HG02870 (cell line): ENCODE measurements around the gene ZNF827.
A peak's percentile ranks its signal among the peaks of the same experiment; 100 is the strongest.
"Not testable (repeated sequence)": the region's sequence is repeated elsewhere in the genome, so short reads cannot be mapped to it uniquely, and the experiment has no call there.

Source experiments
- ATAC-seq: cut with Tn5 transposase; IDR thresholded peaks from one replicate; pipeline ENCODE4 v1.9.1; 2021; ENCODE audit warnings: mild to moderate bottlenecking, moderate library complexity; ENCODE audit not compliant: unreplicated experiment

Gene ZNF827

DNA sequence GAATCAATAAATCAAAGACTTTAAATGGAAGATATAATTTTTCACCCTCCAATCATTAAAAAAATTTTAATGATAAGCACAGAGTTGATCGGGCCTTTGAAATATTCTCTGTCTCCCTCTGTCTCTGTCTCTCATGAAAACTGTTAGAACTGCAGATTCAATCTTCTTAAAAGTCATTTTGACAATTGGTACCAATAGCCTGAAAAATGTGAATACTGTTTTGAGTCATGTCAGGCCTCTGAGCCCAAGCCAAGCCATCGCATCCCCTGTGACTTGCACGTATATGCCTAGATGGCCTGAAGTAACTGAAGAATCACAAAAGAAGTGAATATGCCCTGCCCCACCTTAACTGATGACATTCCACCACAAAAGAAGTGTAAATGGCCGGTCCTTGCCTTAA lies 106.2 kb downstream of the ZNF827 start:
- not testable (repeated sequence) for ATAC-seq

DNA sequence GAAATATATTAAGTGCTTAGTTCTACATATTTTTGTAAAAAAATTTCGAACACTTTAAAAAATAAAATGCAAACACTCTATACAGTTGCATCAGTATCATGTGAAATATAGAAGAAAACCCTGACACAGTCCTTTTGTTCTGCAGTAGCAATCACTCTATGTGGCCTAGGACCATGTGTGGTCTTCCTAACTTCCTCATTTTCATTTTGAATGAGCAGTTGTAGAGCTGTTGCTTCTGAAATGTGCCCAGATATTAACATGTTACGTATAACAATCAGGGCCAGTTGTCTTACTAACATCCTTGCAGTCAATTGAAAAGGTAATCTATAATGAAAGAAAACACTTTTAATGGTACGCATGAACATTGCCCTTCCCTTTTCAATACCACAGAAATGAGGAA lies 107.9 kb downstream of the ZNF827 start:
- peak; percentile 35 for ATAC-seq

DNA sequence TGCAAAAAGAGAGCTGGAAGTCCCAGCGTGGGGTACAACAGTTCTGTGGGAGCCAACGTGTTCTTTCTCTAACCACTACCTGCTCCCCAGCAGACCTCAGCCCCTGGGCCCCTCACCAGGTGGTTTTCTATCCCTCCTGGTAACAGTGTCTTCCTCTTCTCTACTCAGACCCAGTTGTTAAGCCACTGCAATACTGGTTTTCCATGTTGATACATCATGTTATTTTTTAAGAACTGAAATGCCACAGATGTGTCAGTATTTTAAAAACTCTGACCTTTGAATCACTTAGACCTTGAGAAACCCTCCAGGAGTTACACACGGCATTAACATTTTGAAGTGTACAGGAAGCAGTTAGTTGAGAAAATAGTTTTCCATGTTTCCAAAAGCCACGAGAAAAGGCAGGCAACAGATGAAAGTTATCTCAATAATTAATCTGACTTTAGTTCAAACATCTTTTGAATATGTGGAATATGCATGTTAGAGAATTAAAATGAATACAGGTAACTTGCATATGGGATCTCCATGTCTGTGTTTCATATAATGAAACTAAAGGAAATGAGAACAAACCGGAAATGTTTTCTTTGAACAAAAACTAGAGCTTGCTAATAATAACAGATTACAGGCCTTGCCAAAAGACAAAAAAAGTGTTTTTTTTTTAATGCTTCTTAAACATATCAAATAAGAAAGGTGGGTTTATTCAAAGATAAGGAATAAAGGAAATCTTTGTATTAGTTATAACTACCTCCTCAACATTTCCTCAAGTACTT lies 108.8 kb downstream of the ZNF827 start:
- peak; percentile 74 for ATAC-seq

DNA sequence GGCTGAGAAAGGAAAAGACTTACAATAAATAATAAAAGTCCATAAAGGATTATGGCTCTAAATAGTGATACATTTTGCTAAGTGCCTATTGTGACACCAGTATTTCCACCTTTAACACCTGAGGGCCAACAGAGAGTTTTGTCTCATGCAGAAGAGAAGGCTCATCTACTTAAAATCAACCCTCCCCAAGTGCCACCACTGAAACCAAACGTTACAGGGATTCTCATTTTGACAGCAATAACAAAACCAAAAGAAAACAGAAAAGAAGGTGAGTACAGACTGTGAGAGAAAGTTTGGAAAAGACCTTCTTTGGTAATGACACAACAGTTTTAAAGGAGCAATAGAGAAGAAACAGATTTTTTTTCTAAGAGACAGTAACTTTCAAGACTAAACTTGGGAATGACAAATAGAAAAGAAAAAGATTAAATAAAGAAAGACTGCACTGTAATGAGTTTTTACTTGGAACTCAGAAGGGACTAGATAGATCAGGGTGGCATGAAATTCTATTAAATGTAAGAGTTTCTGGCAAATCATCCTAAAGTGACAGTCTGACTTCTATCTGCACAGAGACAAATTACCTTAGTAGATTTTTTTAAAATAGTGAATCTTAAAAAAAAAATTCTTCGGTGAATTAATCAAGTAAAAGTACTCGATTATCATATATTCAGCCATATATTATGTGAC lies 109.7 kb downstream of the ZNF827 start:
- ATAC-seq: peak; percentile 56

DNA sequence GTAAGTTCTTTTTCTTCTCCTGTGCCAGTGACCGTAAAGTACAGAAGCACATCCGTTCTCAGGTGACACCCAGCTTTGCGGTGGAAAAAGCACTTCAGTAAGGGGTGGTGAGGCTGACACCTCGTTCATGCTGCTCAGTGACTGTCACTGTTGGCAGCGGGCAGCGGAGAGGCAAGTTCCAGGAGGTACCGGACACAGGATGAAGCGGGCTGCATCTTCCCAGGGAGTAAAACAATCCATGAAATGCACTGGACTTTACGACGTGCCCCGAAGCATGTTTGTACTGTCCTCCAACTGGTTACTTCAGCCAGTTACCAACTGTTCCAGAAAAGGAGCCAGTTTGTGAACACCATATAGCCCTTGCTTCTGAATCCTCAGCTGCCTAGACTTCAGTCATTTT lies 110.7 kb downstream of the ZNF827 start:
- no peak for ATAC-seq

DNA sequence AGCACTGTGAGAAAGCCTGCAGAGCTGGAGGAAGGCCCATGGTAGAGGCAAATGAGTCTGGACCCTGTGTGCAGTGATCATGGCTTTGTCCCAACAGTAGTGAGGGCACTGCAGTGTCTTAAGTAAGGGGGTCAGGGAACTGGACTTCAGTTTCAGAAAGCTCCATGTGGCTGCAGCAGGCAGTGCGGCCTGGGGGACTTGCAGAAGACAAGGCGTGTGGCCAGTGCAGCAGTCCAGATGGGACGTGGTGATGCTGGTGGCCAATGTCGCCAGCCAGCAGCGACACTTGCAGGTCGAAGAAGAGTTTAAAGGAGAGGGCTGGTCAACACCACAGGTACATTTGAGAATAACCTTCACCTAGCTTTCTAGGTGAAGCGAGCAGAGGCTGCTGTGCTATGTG lies 113.4 kb downstream of the ZNF827 start:
- no peak for ATAC-seq

DNA sequence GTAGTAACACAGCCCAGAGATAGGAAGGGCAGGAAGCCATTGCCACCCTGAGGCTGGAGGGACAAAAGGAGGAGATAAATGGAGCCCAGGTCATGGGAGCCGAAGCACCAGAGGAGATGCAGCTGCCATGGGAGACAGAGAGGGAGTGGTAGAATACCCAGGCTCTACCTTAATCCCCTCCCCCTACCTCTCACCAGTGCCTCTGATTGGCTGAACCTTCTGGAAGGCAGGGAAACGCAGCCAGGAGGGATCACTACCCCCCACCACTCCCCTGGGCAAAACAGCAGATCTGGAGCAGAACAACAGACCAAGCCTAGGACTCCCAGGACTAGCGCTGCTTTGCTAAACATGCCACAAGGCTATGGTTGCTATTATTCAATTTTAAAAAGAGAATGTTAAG lies 114.2 kb downstream of the ZNF827 start:
- ATAC-seq: no peak

DNA sequence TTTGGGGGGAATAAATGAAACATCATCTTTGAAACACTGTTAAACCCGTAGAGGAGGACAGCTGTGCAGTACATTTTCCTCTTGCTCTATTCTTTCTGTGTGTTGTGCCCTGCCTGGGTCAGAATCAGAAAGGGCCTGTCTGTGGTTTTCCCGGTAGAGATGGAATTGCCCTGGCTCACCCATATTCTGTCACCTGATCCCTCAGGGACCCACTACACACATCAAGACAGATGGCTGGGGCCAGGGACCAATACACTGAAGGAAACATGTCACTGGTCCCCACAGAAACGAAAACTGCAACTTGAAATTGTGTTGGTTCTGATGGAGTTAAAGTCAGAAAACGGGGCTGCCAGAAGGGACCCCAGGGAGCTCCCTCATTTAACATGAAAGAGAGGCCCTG lies 114.9 kb downstream of the ZNF827 start:
- ATAC-seq: peak; percentile 31

DNA sequence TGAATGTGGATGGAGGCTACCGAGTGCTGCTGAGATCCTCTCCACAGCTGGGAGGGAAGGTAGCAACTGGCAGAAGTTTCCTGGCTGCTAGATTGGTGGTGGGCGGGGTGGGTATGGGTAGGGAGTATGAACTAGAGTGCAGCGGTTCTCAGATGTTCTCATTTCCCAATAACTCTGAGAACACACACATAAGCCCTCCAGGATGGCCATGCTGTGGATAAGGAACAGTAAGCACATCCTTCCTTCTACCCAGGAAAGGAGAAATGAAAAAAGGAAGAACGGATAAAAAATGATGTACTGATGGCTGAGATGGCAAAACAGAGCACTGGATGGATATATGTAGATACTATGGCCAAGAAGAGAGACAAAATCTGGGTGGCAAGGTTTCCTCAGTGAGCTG lies 116.0 kb downstream of the ZNF827 start:
- no peak for ATAC-seq

DNA sequence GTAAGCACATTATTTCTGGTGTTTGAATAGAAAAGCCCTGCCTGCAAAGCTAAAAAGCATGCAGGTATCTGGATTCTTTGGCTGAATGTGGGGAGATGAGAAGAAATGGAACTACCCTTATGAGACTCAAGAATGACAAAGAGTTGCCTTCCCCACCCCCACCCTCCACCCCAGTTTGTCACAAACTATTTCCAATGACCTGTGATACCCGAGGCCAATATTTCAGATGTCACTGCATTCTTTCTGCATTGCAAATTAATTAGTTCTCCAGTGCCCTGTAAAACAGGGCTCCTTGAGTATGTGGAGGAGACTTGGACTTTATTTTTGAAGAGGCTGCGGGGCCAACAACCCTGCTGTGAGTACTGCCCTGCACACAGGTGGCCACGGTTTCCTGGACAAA lies 116.4 kb downstream of the ZNF827 start:
- ATAC-seq: no peak

DNA sequence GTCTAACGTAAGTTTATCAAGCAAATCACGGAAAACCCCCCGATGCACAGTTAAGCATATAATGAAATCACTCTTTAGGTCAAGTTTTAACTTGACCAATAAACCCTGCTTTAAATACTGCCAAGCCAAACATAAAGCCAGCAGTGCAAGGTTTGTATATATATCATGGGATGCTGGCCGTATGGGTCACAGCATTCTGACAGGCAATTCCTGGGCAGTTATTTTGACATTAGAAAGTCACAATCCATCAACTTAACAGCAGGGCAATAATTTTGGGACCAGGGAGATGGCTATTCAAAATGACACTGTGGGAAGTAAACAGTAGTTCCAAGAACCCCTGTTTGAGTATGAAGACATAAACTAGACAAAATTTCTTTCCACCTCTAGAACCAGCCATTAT lies 116.9 kb downstream of the ZNF827 start:
- ATAC-seq: no peak

DNA sequence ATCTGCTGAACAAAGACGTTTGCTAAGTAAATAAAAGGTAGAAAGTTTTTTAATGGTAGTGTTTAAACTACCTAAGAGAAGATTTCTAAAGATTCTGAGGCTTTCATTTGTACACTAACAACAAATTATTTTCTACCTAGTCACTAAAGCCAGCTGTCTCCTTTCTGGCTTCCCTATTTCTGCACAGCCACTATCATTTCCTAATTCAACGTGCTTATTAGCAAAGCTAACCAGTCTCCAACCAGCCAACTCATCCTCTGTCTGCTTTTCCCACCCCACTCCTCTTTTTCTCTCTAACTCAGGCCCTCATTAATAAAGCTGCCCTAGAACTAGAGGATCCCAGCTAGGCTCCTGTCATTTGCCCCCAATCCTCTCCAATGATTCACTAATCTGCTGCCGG lies 118.2 kb downstream of the ZNF827 start:
- ATAC-seq: no peak

DNA sequence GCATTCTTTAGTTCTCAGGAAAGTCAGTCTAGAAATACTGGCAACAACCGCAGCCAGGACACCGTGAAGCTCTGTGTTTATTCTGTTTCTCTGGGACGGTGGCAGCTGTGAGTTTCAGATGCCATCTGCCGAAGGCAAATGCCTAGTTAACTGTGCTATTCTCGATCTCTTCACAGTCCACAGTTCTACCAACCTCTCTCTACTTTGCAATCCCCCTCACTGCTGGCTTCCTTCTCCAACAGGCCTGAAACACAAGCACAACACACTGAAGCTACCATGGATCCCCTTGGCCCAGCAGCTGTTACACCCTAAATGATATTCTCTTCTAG lies 118.8 kb downstream of the ZNF827 start:
- ATAC-seq: peak; percentile 26

DNA sequence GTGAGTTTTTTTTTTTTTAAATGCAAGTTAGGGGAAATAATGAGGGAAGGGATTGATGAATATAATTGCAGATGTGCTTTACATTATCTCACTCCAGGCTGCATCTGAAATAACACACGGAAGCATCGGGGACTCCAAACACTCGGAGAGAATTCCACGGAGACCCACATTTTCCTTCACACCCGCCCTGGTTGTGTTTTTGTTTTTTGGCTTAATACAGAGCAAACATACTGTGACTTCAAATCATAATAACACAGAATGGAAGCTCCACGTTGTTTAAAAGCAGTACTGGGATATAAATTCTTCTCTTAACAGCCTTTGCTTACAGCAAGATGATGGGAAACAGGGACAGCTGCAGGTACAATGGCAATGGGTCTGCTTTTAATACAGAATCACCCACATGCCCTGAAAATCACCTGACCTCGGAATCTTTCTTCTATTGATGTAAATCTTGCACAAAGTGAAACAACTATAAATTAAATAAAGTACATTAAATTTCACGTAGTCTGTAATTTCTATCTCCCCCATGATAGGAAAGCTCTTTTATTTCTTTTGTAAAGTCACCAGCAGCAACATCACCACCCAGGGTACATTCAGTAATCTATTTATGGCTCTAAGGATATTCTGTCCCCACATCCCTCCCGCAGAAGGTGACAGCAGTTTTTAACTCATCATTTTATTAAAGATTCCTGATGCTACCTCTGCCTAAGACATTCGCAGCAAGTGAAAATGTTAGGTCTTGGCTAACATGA lies 119.3 kb downstream of the ZNF827 start:
- no peak for ATAC-seq

DNA sequence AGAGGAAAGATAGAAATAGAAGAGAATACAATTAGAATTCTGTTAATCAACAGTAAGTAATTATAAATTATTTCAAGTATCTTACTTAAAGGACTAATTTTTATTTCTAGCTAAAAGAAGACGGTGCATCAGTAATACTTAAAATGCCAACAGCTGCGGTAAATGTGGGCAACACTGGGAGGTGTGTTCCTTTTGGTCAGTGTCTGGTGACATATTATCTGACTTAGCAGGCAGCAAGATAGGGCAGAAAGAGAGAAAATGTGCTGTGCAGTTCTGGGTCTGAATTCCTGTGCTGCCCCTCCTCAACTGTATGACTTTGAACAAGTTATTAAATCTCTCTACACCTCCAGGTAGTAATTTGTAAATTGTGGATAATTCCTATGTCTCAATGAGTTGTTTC lies 120.6 kb downstream of the ZNF827 start:
- ATAC-seq: no peak

DNA sequence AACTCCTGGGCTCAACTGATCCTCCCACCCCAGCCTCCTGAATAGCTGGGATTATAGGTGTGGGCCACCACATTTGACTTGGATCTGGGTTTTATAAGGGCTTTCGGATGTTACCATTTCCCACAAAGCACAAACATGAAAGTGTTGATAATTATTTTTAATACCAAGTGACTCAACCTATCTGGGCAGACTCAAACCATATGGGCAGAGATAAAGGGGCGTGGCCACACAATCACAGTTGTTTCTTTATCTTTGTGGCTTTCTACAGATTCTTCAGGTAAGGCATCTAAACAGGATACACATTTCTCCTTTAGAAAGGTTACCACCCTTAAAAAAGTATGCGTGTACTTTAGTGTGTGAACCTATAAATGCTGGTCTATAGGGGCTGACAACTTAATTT lies 122.5 kb downstream of the ZNF827 start:
- ATAC-seq: no peak

DNA sequence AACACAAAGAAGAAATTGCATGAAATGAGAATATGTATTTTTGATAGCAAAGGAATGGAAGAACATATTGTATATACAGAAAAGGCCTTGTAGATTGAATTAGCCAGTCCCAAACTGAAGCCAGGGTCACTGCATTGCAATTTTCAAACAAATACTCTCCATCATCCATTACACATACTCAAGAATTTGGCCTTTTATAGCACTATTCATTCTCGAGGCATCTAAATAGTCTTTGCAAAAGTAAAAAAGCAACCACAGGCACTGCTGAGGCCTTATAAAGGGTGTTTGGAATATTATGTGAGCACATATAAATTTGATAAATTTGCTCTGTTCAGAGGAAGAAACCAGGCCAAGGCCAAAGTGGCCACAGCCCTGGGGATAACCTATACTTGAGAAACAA lies 123.0 kb downstream of the ZNF827 start:
- ATAC-seq: no peak

DNA sequence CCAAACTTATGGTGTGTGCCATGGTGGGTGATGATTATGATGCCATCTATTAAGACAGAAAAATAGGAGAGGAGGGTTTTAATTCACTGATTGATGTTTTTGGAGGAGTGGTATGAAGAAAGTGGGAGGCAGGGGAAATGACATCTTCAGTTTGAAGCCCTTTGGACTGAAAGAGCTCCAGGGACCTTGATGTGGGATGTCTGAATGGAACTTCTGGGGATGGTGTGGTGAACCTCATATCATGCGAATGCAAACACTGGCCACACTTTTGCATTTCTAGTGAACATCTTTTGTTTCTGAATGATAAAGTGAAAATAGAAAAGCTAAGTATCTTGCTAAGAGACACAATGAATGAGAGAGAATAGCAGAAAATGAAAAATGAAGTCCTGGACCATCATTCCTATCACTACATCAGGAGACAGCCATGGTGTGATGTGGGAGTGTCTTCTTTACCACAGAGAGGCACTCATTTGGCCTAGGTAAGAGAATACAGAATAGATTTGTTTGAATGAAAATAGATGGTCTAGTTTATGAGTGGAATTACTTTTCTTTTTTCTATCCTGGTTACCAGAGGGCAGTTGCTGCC lies 123.5 kb downstream of the ZNF827 start:
- peak; percentile 43 for ATAC-seq

DNA sequence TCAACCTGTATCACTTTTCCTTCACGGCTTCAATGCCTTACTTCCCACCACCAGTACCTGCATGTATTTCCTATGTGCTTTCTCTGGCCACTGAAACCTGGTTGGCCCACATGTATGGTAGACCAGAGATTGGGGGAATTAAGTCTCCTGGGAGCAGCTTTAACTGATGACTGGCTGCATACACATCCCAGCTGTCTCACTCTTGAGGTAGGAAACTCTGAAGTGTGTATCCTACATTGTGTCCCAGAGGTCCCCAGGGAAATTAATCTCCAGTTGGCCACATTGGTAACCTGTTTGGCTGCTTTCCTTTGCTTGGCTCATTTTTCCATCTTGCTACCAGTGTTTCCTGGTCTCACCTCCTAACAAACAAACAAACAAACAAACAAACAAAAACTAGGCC lies 124.4 kb downstream of the ZNF827 start:
- no peak for ATAC-seq

DNA sequence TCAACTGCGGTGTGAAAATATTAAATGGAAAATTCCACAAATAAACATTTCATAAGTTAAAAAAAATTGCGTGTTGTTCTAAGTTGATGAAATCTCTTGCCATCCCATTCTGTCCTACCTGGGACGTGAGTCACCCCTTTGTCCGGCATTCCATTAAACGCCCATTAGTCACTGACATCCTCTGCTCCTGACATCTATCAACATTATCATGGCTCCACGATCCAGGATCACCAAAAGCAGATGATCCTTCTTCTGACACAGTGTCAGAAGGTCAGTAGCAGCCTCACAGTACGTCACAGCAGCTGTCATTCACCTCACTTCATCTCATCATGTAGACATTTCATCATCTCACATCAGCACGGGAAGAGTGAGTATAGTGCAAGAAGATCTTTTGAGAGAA lies 125.7 kb downstream of the ZNF827 start:
- no peak for ATAC-seq

DNA sequence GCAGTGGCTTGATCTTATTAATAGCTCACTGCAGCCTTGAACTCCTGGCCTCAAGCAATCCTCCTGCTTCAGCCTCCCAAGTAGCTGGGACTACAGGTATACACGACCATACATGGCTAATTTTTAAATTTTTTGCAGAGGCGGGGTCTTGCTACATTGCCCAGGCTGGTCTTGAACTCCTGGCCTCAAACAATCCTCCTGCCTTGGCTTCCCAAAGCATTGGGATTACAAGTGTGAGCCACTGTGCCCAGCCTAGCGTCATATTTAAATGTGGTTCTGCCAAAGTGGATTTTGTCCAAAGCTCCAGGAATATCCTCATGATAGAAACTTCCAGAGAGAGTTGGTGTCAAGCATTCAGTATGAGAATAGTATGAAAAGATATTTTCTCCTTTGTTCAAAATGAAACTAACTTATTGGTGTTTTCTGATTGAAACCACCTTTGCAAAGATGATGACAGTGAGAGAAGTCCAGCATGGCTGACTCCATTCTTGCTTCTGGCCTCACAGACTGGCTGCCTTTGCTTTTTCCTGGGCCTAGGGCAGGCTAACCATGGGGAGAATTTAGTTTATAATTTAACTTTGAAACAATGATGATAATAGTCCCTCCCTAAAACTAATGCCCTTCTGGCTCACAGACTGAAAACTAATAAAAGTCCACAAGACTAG lies 129.6 kb downstream of the ZNF827 start:
- peak; percentile 27 for ATAC-seq
